HG03432 (cell line): ENCODE measurements around the gene ATP8B1.

ENCODE experiments used
- ATAC-seq: cut with Tn5 transposase; IDR thresholded peaks from one replicate; pipeline ENCODE4 v1.9.1; 2021; ENCODE audit warnings: mild to moderate bottlenecking, moderate library complexity; ENCODE audit not compliant: unreplicated experiment

The ATP8B1 gene

GRCh38 chr18:57819671-57820460, 16.8 kb upstream of the ATP8B1 start:
- peak; percentile 76 for ATAC-seq

GRCh38 chr18:57819119-57819518, 16.0 kb upstream of the ATP8B1 start:
- no peak for ATAC-seq

GRCh38 chr18:57816208-57816954, 13.3 kb upstream of the ATP8B1 start:
- no peak for ATAC-seq

- no peak for ATAC-seq
Measured at GRCh38 chr18:57814555-57814954, 11.4 kb upstream of the ATP8B1 start.

- ATAC-seq: no peak
Measured at GRCh38 chr18:57813245-57813644, 10.1 kb upstream of the ATP8B1 start.

GRCh38 chr18:57812126-57812477, 9.0 kb upstream of the ATP8B1 start:
- no peak for ATAC-seq

GRCh38 chr18:57811477-57812125, 8.5 kb upstream of the ATP8B1 start:
- no peak for ATAC-seq

GRCh38 chr18:57809190-57809589, 6.1 kb upstream of the ATP8B1 start:
- no peak for ATAC-seq

- no peak for ATAC-seq
Measured at GRCh38 chr18:57807336-57808117, 4.4 kb upstream of the ATP8B1 start.

- no peak for ATAC-seq
Measured at GRCh38 chr18:57806978-57807285, 3.8 kb upstream of the ATP8B1 start.

GRCh38 chr18:57806201-57806977, 3.3 kb upstream of the ATP8B1 start:
- no peak for ATAC-seq

- ATAC-seq: no peak
Measured at GRCh38 chr18:57805117-57805516, 2.0 kb upstream of the ATP8B1 start.

GRCh38 chr18:57804557-57804956, 1.4 kb upstream of the ATP8B1 start:
- no peak for ATAC-seq

- ATAC-seq: peak; percentile 24
Measured at GRCh38 chr18:57802213-57803102, 657 bp downstream of the ATP8B1 start.

- no peak for ATAC-seq
Measured at GRCh38 chr18:57801761-57802212, 1.3 kb downstream of the ATP8B1 start.

- ATAC-seq: no peak
Measured at GRCh38 chr18:57801325-57801724, 1.8 kb downstream of the ATP8B1 start.

- ATAC-seq: no peak
Measured at GRCh38 chr18:57798713-57799373, 4.3 kb downstream of the ATP8B1 start.

- ATAC-seq: no peak
Measured at GRCh38 chr18:57797209-57797651, 5.9 kb downstream of the ATP8B1 start.
